ENCODE results near the gene THAP4.

GRCh38 chr2:241660593-241661213 is 23.7 kb upstream of the THAP4 start:
- TF ChIP-seq HDAC2 (CRISPR knock-in tag; IDR thresholded peaks at IDR 0.05) = no peak
- no peak for TF ChIP-seq SOX6 (IDR thresholded peaks at IDR 0.05)
- no peak for TF ChIP-seq SOX6 (CRISPR knock-in tag; IDR thresholded peaks at IDR 0.05)
- no peak for TF ChIP-seq POLR2AphosphoS5 (IDR thresholded peaks at IDR 0.05; ENCODE audit: low read depth, low read length)
- TF ChIP-seq ASH2L (IDR thresholded peaks at IDR 0.05; ENCODE audit: insufficient read length, low read depth, low read length) = no peak
- TF ChIP-seq MTA1 (CRISPR knock-in tag; IDR thresholded peaks at IDR 0.05; ENCODE audit: borderline replicate concordance) = no peak
- TF ChIP-seq MYNN (CRISPR knock-in tag; IDR thresholded peaks at IDR 0.05; ENCODE audit: low read depth) = no peak
- no peak for TF ChIP-seq ZSCAN12 (CRISPR knock-in tag; IDR thresholded peaks at IDR 0.05)
